SU-DHL-6 (cell line): ENCODE measurements around the gene CTTN.

Experiments
- H2AFZ ChIP-seq: fragments of 200-600 bp; sonication (generic); 2 replicates; pipeline ENCODE4 v1.6.1; 2014; ENCODE audit warnings: low read depth, mild to moderate bottlenecking, moderate library complexity, mixed read lengths, antibody characterized with exemption, low read length; ENCODE audit not compliant: severe bottlenecking
- H3F3A ChIP-seq: fragments of 200-600 bp; shearing (Covaris generic); 2 replicates; pipeline ENCODE4 v1.6.0; 2016; ENCODE audit warnings: antibody characterized with exemption, mild to moderate bottlenecking; ENCODE audit not compliant: insufficient read depth
- H3K27ac ChIP-seq: fragments of 200-600 bp; sonication (generic); 2 replicates; pipeline ENCODE4 v1.5.1; 2016; ENCODE audit warnings: low read depth, mild to moderate bottlenecking, low read length, moderate library complexity, mixed read lengths
- H3K27me3 ChIP-seq: fragments of 200-600 bp; sonication (generic), shearing (Covaris generic); 2 replicates; pipeline ENCODE4 v1.6.0; 2014; ENCODE audit warnings: mild to moderate bottlenecking, low read length
- H3K36me3 ChIP-seq: fragments of 200-600 bp; sonication (generic); 2 replicates; pipeline ENCODE4 v1.6.1; 2014; ENCODE audit warnings: mild to moderate bottlenecking, low read length, mixed read lengths
- H3K4me2 ChIP-seq: fragments of 300-600, 200-600 bp; shearing (Covaris generic), sonication (generic); 2 replicates; pipeline ENCODE4 v1.6.0; 2014; ENCODE audit warnings: low read length, low read depth, mild to moderate bottlenecking; ENCODE audit not compliant: poor library complexity, severe bottlenecking
- H3K4me3 ChIP-seq: fragments of 200-600 bp; sonication (generic); 2 replicates; pipeline ENCODE4 v1.5.1; 2014; ENCODE audit warnings: antibody characterized with exemption, low read length, mild to moderate bottlenecking, mixed read lengths; ENCODE audit not compliant: insufficient read depth, poor library complexity, severe bottlenecking
- H3K79me2 ChIP-seq: fragments of 200-600 bp; sonication (generic); 2 replicates; pipeline ENCODE4 v1.6.1; 2014; ENCODE audit warnings: mild to moderate bottlenecking, low read length, moderate library complexity; ENCODE audit not compliant: insufficient read depth
- H3K9ac ChIP-seq: fragments of 200-600 bp; sonication (generic); 2 replicates; pipeline ENCODE4 v1.7.0; 2014; ENCODE audit warnings: mild to moderate bottlenecking, low read length
- H3K9me2 ChIP-seq: fragments of 200-600 bp; sonication (generic); replicated peaks from 2 replicates; pipeline ENCODE4 v1.6.1; 2014; ENCODE audit warnings: low read length; ENCODE audit not compliant: insufficient read depth
- H3K9me3 ChIP-seq: fragments of 200-600 bp; sonication (generic); 2 replicates; pipeline ENCODE4 v1.6.1; 2014; ENCODE audit warnings: low read length, mixed read lengths; ENCODE audit not compliant: insufficient read depth
- H4K20me1 ChIP-seq: fragments of 200-600 bp; sonication (generic); 2 replicates; pipeline ENCODE4 v1.6.1; 2014; ENCODE audit warnings: low read depth, mild to moderate bottlenecking, antibody characterized with exemption, low read length, moderate library complexity, mixed read lengths
- EZH2phosphoT487 ChIP-seq: fragments of 200-600 bp; sonication (generic), shearing (Covaris generic); conservative IDR thresholded peaks from 2 replicates; pipeline ENCODE4 v1.6.1; 2018; ENCODE audit warnings: mild to moderate bottlenecking, antibody characterized with exemption, low read length, moderate library complexity, mixed read lengths
- TF ChIP-seq, protein P1 (sequence below): fragments of 200-600 bp; sonication (generic); IDR thresholded peaks from one replicate; pipeline ENCODE4 v1.5.1; 2017; ENCODE audit warnings: antibody characterized with exemption, mild to moderate bottlenecking, low read length, moderate library complexity; ENCODE audit not compliant: insufficient read depth, poor library complexity, severe bottlenecking

Gene CTTN

GRCh38 chr11:70437111-70437784 is 38.9 kb downstream of the CTTN start:
- no peak overlapping the region for H3K4me3 ChIP-seq
- peaks cover 63% of the 10 kb centered on the region for H3F3A ChIP-seq
- H3K36me3 ChIP-seq = peaks cover 4% of the 10 kb centered on the region; the same call in 1 of the 2 replicates
- H3K9me3 ChIP-seq = peaks cover 6% of the 10 kb centered on the region; the same call in 1 of the 2 replicates
- H3K27ac ChIP-seq = peak overlapping the region; percentile 94
- H3K4me2 ChIP-seq = peak overlapping the region; percentile 42
- no peaks in the 10 kb centered on the region for H4K20me1 ChIP-seq
- H3K27me3 ChIP-seq = no peaks in the 10 kb centered on the region
- H3K9ac ChIP-seq = peak overlapping the region; percentile 24; the same call in 1 of the 2 replicates
- H2AFZ ChIP-seq = no peak overlapping the region
- H3K79me2 ChIP-seq = no peaks in the 10 kb centered on the region
- H3K9me2 ChIP-seq = no peaks in the 10 kb centered on the region
- TF ChIP-seq, protein P1, sequence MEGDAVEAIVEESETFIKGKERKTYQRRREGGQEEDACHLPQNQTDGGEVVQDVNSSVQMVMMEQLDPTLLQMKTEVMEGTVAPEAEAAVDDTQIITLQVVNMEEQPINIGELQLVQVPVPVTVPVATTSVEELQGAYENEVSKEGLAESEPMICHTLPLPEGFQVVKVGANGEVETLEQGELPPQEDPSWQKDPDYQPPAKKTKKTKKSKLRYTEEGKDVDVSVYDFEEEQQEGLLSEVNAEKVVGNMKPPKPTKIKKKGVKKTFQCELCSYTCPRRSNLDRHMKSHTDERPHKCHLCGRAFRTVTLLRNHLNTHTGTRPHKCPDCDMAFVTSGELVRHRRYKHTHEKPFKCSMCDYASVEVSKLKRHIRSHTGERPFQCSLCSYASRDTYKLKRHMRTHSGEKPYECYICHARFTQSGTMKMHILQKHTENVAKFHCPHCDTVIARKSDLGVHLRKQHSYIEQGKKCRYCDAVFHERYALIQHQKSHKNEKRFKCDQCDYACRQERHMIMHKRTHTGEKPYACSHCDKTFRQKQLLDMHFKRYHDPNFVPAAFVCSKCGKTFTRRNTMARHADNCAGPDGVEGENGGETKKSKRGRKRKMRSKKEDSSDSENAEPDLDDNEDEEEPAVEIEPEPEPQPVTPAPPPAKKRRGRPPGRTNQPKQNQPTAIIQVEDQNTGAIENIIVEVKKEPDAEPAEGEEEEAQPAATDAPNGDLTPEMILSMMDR = no peak
- TF ChIP-seq EZH2phosphoT487 = no peak

DNA sequence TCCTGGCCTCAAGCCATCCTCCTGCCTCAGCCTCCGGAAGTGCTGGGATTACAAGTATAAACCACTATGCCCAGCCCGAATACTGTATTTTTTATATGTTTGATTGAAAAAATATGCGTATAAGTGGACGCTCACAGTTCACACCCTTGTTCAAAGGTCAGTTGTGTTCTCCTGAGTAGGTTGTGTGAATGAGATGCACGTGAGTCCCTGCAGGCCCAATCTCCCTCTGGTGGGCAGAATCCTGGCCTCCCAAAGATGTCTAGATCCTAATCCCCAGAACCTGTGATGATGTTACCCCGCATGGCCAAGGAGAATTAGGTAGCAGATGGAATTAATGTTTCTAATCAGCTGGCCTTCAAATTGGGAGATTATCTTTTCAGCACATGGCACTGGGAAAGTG is 41.9 kb downstream of the CTTN start:
- H2AFZ ChIP-seq = no peak overlapping the region
- H3K4me2 ChIP-seq = peak overlapping the region; percentile 38
- H3F3A ChIP-seq = peaks cover 63% of the 10 kb centered on the region
- H3K4me3 ChIP-seq = no peak overlapping the region
- no peaks in the 10 kb centered on the region for H3K27me3 ChIP-seq
- no peaks in the 10 kb centered on the region for H3K9me2 ChIP-seq
- TF ChIP-seq, protein P1 = no peak
- H3K9ac ChIP-seq = no peak overlapping the region
- peaks cover 4% of the 10 kb centered on the region; the same call in 1 of the 2 replicates for H3K36me3 ChIP-seq
- H3K27ac ChIP-seq = peak overlapping the region; percentile 94
- H3K79me2 ChIP-seq = no peaks in the 10 kb centered on the region
- H3K9me3 ChIP-seq = peaks cover 6% of the 10 kb centered on the region; the same call in 1 of the 2 replicates
- H4K20me1 ChIP-seq = no peaks in the 10 kb centered on the region

DNA sequence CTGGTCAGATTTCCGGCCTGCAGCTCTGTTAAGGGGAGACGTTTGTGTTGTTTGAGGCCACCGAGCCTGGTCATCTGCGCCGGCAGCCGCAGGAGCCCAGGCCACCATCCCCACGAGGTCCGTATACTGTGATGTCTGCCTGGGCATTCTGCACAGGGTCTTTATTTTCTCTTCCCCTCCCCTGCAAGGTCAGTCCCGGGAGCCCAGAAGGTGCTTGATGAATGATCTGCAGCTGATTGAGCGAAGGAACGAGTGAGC is 45.4 kb downstream of the CTTN start:
- no peak overlapping the region for H3K9ac ChIP-seq
- no peaks in the 10 kb centered on the region for H3K36me3 ChIP-seq
- H3K79me2 ChIP-seq = no peaks in the 10 kb centered on the region
- H3K9me3 ChIP-seq = peaks cover 1% of the 10 kb centered on the region; the same call in 1 of the 2 replicates
- no peak overlapping the region for H2AFZ ChIP-seq
- TF ChIP-seq EZH2phosphoT487 = no peak
- TF ChIP-seq, protein P1 = no peak
- no peaks in the 10 kb centered on the region for H3K9me2 ChIP-seq
- H3K4me2 ChIP-seq = no peak overlapping the region
- H3F3A ChIP-seq = peaks cover 33% of the 10 kb centered on the region
- H3K27me3 ChIP-seq = no peaks in the 10 kb centered on the region
- H4K20me1 ChIP-seq = no peaks in the 10 kb centered on the region
- no peak overlapping the region for H3K27ac ChIP-seq
- no peak overlapping the region for H3K4me3 ChIP-seq
